Retinal pigment epithelial cell (primary cell): Measurements from ENCODE around the gene CCNC.

ENCODE experiments used
- DNase-seq: peaks from one replicate; pipeline ENCODE4 v3.0.0-alpha.2; 2010; ENCODE audit warnings: low read depth
- H3K4me3 ChIP-seq: 2 replicates; pipeline ENCODE4 v1.5.1; 2011; ENCODE audit warnings: mild to moderate bottlenecking, low read length, control low read depth, moderate library complexity
- TF ChIP-seq, protein P1 (sequence below): conservative IDR thresholded peaks from 2 replicates; pipeline ENCODE4 v1.5.1; 2011; ENCODE audit warnings: low read depth, low read length, control low read depth, inconsistent platforms

The CCNC gene

GRCh38 chr6:99587792-99588191, 19.3 kb upstream of the CCNC start:
- DNase-seq: no peak
- TF ChIP-seq, protein P1, sequence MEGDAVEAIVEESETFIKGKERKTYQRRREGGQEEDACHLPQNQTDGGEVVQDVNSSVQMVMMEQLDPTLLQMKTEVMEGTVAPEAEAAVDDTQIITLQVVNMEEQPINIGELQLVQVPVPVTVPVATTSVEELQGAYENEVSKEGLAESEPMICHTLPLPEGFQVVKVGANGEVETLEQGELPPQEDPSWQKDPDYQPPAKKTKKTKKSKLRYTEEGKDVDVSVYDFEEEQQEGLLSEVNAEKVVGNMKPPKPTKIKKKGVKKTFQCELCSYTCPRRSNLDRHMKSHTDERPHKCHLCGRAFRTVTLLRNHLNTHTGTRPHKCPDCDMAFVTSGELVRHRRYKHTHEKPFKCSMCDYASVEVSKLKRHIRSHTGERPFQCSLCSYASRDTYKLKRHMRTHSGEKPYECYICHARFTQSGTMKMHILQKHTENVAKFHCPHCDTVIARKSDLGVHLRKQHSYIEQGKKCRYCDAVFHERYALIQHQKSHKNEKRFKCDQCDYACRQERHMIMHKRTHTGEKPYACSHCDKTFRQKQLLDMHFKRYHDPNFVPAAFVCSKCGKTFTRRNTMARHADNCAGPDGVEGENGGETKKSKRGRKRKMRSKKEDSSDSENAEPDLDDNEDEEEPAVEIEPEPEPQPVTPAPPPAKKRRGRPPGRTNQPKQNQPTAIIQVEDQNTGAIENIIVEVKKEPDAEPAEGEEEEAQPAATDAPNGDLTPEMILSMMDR: no peak
- H3K4me3 ChIP-seq: no peak overlapping the region

DNA sequence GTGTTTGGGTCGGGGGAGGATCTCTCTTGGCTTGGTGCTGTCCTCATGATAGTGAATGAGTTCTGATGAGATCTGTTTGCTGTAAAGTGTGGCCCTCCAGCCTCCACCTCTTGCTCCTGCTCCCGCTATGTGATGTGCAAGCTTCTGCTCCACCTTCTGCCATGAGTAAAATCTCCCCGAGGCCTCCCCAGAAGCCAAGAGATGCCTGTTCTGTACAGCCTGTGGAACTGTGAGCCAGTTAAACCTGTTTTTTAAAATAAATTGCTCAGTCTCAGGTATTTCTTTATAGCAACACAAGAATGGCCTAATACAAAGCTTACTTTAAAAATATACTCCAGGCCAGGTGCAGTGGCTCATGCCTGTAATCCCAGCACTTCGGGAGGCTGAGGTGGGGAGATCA, 11.3 kb upstream of the CCNC start:
- H3K4me3 ChIP-seq: no peak overlapping the region
- DNase-seq: no peak
- TF ChIP-seq, protein P1: no peak

- no peak for DNase-seq
- no peak overlapping the region for H3K4me3 ChIP-seq
- TF ChIP-seq, protein P1: no peak
Measured at GRCh38 chr6:99575544-99576227, 7.2 kb upstream of the CCNC start.

- no peak for DNase-seq
- TF ChIP-seq, protein P1: no peak
- H3K4me3 ChIP-seq: no peak overlapping the region
Measured at GRCh38 chr6:99573980-99574617, 5.6 kb upstream of the CCNC start.

DNA sequence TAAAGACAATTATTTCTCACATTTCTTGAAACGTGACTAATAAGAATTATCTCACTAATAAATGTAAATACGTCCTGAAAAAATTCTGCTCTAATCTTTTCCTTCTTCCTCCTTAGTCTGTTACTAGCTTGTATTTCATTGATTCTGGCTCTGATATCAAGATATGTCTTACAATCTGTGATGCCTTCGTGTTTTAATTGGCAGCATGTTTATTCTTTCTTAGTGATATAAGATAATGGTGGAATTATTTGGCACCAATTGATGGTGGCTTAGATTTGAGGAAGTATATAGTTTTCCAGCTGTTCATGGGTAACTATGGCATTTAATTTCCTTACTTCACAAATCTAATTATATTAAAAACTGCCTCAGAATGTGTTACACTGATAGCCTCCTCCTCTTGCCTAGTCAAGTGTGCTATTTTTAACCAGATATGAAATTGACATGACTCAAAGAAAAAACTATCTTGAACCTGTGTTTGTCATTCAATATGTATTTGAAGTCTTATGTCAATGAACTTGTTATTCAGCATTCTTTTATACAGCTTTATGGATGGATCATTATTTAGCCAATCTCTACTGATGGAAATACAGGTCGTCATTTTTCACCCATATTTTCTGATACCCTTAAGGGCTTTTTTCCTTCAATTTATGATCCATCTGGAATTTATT, 5.3 kb downstream of the CCNC start:
- H3K4me3 ChIP-seq: no peak overlapping the region
- no peak for DNase-seq
- TF ChIP-seq, protein P1: no peak

- no peak for DNase-seq
- H3K4me3 ChIP-seq: no peak overlapping the region
- TF ChIP-seq, protein P1: no peak
Measured at GRCh38 chr6:99560668-99561067, 7.8 kb downstream of the CCNC start.
